PFSK-1 (cell line): Measurements from ENCODE around the gene ENTPD5.

Experiments
- FOXP2 ChIP-seq: optimal IDR thresholded peaks from 2 replicates; pipeline ENCODE3; 2011; ENCODE audit warnings: borderline replicate concordance, control low read depth, inconsistent platforms; ENCODE audit not compliant: insufficient read depth; ENCODE audit errors: extremely low read length, extremely low read depth
- POLR2AphosphoS5 ChIP-seq: IDR thresholded peaks from 2 replicates; pipeline ENCODE4 v1.6.1; 2012; ENCODE audit warnings: low read depth, mild to moderate bottlenecking, control low read depth, low read length, moderate library complexity
- REST ChIP-seq, 2 experiments: IDR thresholded peaks; 2 replicates each; pipeline versions ENCODE4 v1.6.1 to v1.8.0; 2011 to 2012; ENCODE audit warnings: low read depth in 2 of 2, low read length in 2 of 2, control low read depth in 1 of 2, inconsistent platforms in 1 of 2, mild to moderate bottlenecking in 1 of 2, moderate library complexity in 1 of 2; ENCODE audit not compliant: insufficient read depth in 1 of 2
- SIN3A ChIP-seq: IDR thresholded peaks from 2 replicates; pipeline ENCODE4 v1.6.1; 2012; ENCODE audit warnings: mild to moderate bottlenecking, low read length, moderate library complexity, borderline replicate concordance; ENCODE audit not compliant: insufficient read depth
- TAF1 ChIP-seq: IDR thresholded peaks from 2 replicates; pipeline ENCODE4 v1.6.1; 2012; ENCODE audit warnings: low read length, control low read depth, borderline replicate concordance; ENCODE audit not compliant: insufficient read depth

ENTPD5 gene

GRCh38 chr14:73953731-73954130, 65.4 kb downstream of the ENTPD5 start:
- TF ChIP-seq POLR2AphosphoS5, result no peak
- TF ChIP-seq TAF1, result no peak
- TF ChIP-seq FOXP2, result no peak
- TF ChIP-seq SIN3A, result no peak
- TF ChIP-seq REST (IDR thresholded peaks at IDR 0.05; ENCODE audit: insufficient read depth in 1 of 2, low read depth in 2 of 2, low read length in 2 of 2), result no peak

- TF ChIP-seq TAF1 (no peak), REST (IDR thresholded peaks at IDR 0.05; ENCODE audit: insufficient read depth in 1 of 2, low read depth in 2 of 2, low read length in 2 of 2) (no peak), POLR2AphosphoS5 (peak; percentile 55; the same call in 1 of the 2 replicates), FOXP2 (peak; percentile 39), SIN3A (0 out of 2 replicates have a peak, but pooled peaks have one; percentile 14)
Measured at GRCh38 chr14:73949752-73950734, 69.0 kb downstream of the ENTPD5 start, which contains the start of the genes COQ6 and FAM161B. TSS of gene COQ6 (plus strand) at chr14:73950302. CDS start at chr14:73950333, 31 bp downstream. TSS of gene FAM161B (minus strand) at chr14:73950094. CDS start at chr14:73950026, 68 bp downstream.

GRCh38 chr14:73945159-73945670, 73.9 kb downstream of the ENTPD5 start:
- TF ChIP-seq FOXP2 (no peak), REST (IDR thresholded peaks at IDR 0.05; ENCODE audit: insufficient read depth in 1 of 2, low read depth in 2 of 2, low read length in 2 of 2) (no peak), TAF1 (no peak), POLR2AphosphoS5 (no peak), SIN3A (no peak)

- no peak for TF ChIP-seq POLR2AphosphoS5
- no peak for TF ChIP-seq FOXP2
- no peak for TF ChIP-seq TAF1
- no peak for TF ChIP-seq REST (IDR thresholded peaks at IDR 0.05; ENCODE audit: insufficient read depth in 1 of 2, low read depth in 2 of 2, low read length in 2 of 2)
- TF ChIP-seq SIN3A, result no peak
Measured at GRCh38 chr14:73944432-73945158, 74.5 kb downstream of the ENTPD5 start.
